SU-DHL-6 (cell line): ENCODE data around the gene ALDOB.

Source experiments
- H2AFZ ChIP-seq: fragments of 200-600 bp; sonication (generic); 2 replicates; pipeline ENCODE4 v1.6.1; 2014; ENCODE audit warnings: low read depth, mild to moderate bottlenecking, moderate library complexity, mixed read lengths, antibody characterized with exemption, low read length; ENCODE audit not compliant: severe bottlenecking
- H3F3A ChIP-seq: fragments of 200-600 bp; shearing (Covaris generic); 2 replicates; pipeline ENCODE4 v1.6.0; 2016; ENCODE audit warnings: antibody characterized with exemption, mild to moderate bottlenecking; ENCODE audit not compliant: insufficient read depth
- H3K27ac ChIP-seq: fragments of 200-600 bp; sonication (generic); 2 replicates; pipeline ENCODE4 v1.5.1; 2016; ENCODE audit warnings: low read depth, mild to moderate bottlenecking, low read length, moderate library complexity, mixed read lengths
- H3K27me3 ChIP-seq: fragments of 200-600 bp; sonication (generic), shearing (Covaris generic); 2 replicates; pipeline ENCODE4 v1.6.0; 2014; ENCODE audit warnings: mild to moderate bottlenecking, low read length
- H3K36me3 ChIP-seq: fragments of 200-600 bp; sonication (generic); 2 replicates; pipeline ENCODE4 v1.6.1; 2014; ENCODE audit warnings: mild to moderate bottlenecking, low read length, mixed read lengths
- H3K4me2 ChIP-seq: fragments of 300-600, 200-600 bp; shearing (Covaris generic), sonication (generic); 2 replicates; pipeline ENCODE4 v1.6.0; 2014; ENCODE audit warnings: low read length, low read depth, mild to moderate bottlenecking; ENCODE audit not compliant: poor library complexity, severe bottlenecking
- H3K4me3 ChIP-seq: fragments of 200-600 bp; sonication (generic); 2 replicates; pipeline ENCODE4 v1.5.1; 2014; ENCODE audit warnings: antibody characterized with exemption, low read length, mild to moderate bottlenecking, mixed read lengths; ENCODE audit not compliant: insufficient read depth, poor library complexity, severe bottlenecking
- H3K79me2 ChIP-seq: fragments of 200-600 bp; sonication (generic); 2 replicates; pipeline ENCODE4 v1.6.1; 2014; ENCODE audit warnings: mild to moderate bottlenecking, low read length, moderate library complexity; ENCODE audit not compliant: insufficient read depth
- H3K9ac ChIP-seq: fragments of 200-600 bp; sonication (generic); 2 replicates; pipeline ENCODE4 v1.7.0; 2014; ENCODE audit warnings: mild to moderate bottlenecking, low read length
- H3K9me2 ChIP-seq: fragments of 200-600 bp; sonication (generic); replicated peaks from 2 replicates; pipeline ENCODE4 v1.6.1; 2014; ENCODE audit warnings: low read length; ENCODE audit not compliant: insufficient read depth
- H3K9me3 ChIP-seq: fragments of 200-600 bp; sonication (generic); 2 replicates; pipeline ENCODE4 v1.6.1; 2014; ENCODE audit warnings: low read length, mixed read lengths; ENCODE audit not compliant: insufficient read depth
- H4K20me1 ChIP-seq: fragments of 200-600 bp; sonication (generic); 2 replicates; pipeline ENCODE4 v1.6.1; 2014; ENCODE audit warnings: low read depth, mild to moderate bottlenecking, antibody characterized with exemption, low read length, moderate library complexity, mixed read lengths
- CTCF ChIP-seq: fragments of 200-600 bp; sonication (generic); IDR thresholded peaks from one replicate; pipeline ENCODE4 v1.5.1; 2017; ENCODE audit warnings: antibody characterized with exemption, mild to moderate bottlenecking, low read length, moderate library complexity; ENCODE audit not compliant: insufficient read depth, poor library complexity, severe bottlenecking
- EZH2phosphoT487 ChIP-seq: fragments of 200-600 bp; sonication (generic), shearing (Covaris generic); conservative IDR thresholded peaks from 2 replicates; pipeline ENCODE4 v1.6.1; 2018; ENCODE audit warnings: mild to moderate bottlenecking, antibody characterized with exemption, low read length, moderate library complexity, mixed read lengths

The ALDOB gene

GRCh38 chr9:101451498-101451897 is 15.9 kb upstream of the ALDOB start:
- Histone ChIP-seq H3K4me2 (no peak overlapping the region), H3K4me3 (no peak overlapping the region), H3K27me3 (no peaks in the 10 kb centered on the region), H3K9me2 (no peaks in the 10 kb centered on the region), H3K27ac (no peak overlapping the region), H3K9ac (no peak overlapping the region), H4K20me1 (no peaks in the 10 kb centered on the region), H3F3A (peaks cover 15% of the 10 kb centered on the region; the same call in 1 of the 2 replicates), H3K9me3 (0 out of 2 replicates have a peak, but pooled peaks cover 8% of the 10 kb centered on the region), H2AFZ (no peak overlapping the region), H3K36me3 (no peaks in the 10 kb centered on the region), H3K79me2 (no peaks in the 10 kb centered on the region)
- TF ChIP-seq CTCF (no peak), EZH2phosphoT487 (no peak)

GRCh38 chr9:101450931-101451330 is 15.4 kb upstream of the ALDOB start:
- Histone ChIP-seq H3K27me3 (no peaks in the 10 kb centered on the region), H2AFZ (no peak overlapping the region), H3K4me3 (no peak overlapping the region), H3K79me2 (no peaks in the 10 kb centered on the region), H3K9ac (no peak overlapping the region), H3K27ac (no peak overlapping the region), H3K4me2 (no peak overlapping the region), H3F3A (peaks cover 15% of the 10 kb centered on the region; the same call in 1 of the 2 replicates), H4K20me1 (no peaks in the 10 kb centered on the region), H3K9me3 (0 out of 2 replicates have a peak, but pooled peaks cover 8% of the 10 kb centered on the region), H3K9me2 (no peaks in the 10 kb centered on the region), H3K36me3 (no peaks in the 10 kb centered on the region)
- TF ChIP-seq EZH2phosphoT487 = no peak
- TF ChIP-seq CTCF = no peak

- peak overlapping the region; percentile 72 for H3K4me2 ChIP-seq
- H3K27ac ChIP-seq = no peak overlapping the region
- no peaks in the 10 kb centered on the region for H3K9me2 ChIP-seq
- H3K36me3 ChIP-seq = no peaks in the 10 kb centered on the region
- H2AFZ ChIP-seq = peak overlapping the region; percentile 94
- H3K9me3 ChIP-seq = 0 out of 2 replicates have a peak, but pooled peaks cover 8% of the 10 kb centered on the region
- peak; percentile 80 for TF ChIP-seq CTCF
- no peak for TF ChIP-seq EZH2phosphoT487
- H4K20me1 ChIP-seq = no peaks in the 10 kb centered on the region
- peak overlapping the region; percentile 54 for H3K4me3 ChIP-seq
- H3F3A ChIP-seq = peaks cover 15% of the 10 kb centered on the region; the same call in 1 of the 2 replicates
- no peaks in the 10 kb centered on the region for H3K27me3 ChIP-seq
- no peaks in the 10 kb centered on the region for H3K79me2 ChIP-seq
- H3K9ac ChIP-seq = peak overlapping the region; percentile 56
These were observed 13.6 kb upstream of the ALDOB start for GRCh38 chr9:101449071-101449721.
